HUDEP-2 (cell line): ENCODE data around the gene GMDS.
A peak's percentile ranks its signal among the peaks of the same experiment; 100 is the strongest.

Experiments used
- DNase-seq, 76 experiments: peaks; one replicate each; lab custom pipeline; 2025; ENCODE audit not compliant: unreplicated experiment in 76 of 76; lab: John Stamatoyannopoulos, UW

Gene GMDS

DNA sequence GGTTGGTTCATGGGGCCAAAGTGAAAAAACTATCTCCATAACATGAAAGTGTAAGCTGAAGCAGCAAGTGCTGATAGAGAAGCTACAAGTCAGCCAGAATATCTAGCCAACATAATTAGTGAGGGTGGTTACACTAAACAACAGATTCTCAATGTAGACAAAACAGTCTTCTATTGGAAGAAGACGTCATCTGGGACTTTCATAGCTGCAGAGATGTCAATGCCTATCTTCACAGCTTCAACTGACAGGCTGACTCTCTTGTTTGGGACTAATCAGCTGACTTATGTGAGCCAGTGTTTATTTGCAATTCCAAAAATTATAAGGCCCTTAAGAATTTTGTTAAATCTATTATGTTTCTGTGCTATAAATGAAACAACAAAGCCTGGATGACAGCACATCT lies 63.2 kb downstream of the GMDS start:
- DNase-seq: peak in 8 of 76 experiments; percentile 14 to 40 (median 28)

- peak in 1 of 76 experiments; percentile 64 for DNase-seq
These were observed 63.8 kb downstream of the GMDS start for GRCh38 chr6:2181567-2181966.

GRCh38 chr6:2179950-2180349 lies 65.5 kb downstream of the GMDS start:
- DNase-seq: no peak

DNA sequence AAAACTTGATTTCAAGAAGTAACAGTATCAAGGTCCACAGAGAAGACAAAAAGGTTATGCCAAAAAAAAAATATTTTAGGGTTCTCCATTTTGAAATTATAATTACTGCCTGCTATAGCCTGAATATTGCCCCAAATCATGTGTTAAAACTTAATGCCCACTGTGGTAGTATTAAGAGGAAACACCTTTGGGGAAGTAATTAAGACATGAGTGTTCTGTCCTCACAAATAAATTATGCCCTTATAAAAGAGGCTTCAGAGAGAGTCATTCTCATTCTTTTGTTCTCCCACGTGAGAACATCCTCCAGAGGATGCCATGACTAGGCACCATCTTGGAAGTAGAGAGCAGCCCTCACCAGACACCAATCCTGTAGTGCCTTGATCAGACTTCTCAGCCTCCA lies 66.2 kb downstream of the GMDS start:
- DNase-seq: no peak

- no peak for DNase-seq
These were observed 67.3 kb downstream of the GMDS start for GRCh38 chr6:2178125-2178524.

DNA sequence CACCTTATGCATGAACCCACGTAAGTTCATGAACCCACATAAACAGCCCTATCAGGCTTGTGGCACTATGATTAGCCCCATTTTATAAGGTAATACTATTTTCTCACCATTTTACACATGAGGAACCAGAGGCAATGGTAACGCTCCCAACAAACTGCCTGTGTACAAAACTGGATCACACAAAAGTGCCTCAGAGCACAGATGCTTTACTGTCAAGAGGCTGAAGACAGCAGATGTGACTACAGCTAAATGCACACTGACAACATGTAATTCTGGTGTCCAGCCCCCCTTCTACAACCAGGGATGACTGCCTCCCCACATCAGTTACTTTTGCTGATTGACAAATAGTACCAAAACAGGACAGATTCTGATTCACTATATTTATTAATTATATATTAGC lies 69.6 kb downstream of the GMDS start:
- DNase-seq: no peak

- DNase-seq: no peak
These were observed 72.0 kb downstream of the GMDS start for GRCh38 chr6:2173203-2173961.

GRCh38 chr6:2171728-2172127 lies 73.7 kb downstream of the GMDS start:
- DNase-seq: no peak

GRCh38 chr6:2168480-2168879 lies 76.9 kb downstream of the GMDS start:
- DNase-seq: no peak

GRCh38 chr6:2166717-2167116 lies 78.7 kb downstream of the GMDS start:
- DNase-seq: no peak

GRCh38 chr6:2165286-2165685 lies 80.1 kb downstream of the GMDS start:
- DNase-seq: no peak

- no peak for DNase-seq
These were observed 80.9 kb downstream of the GMDS start for GRCh38 chr6:2164481-2164880.

DNA sequence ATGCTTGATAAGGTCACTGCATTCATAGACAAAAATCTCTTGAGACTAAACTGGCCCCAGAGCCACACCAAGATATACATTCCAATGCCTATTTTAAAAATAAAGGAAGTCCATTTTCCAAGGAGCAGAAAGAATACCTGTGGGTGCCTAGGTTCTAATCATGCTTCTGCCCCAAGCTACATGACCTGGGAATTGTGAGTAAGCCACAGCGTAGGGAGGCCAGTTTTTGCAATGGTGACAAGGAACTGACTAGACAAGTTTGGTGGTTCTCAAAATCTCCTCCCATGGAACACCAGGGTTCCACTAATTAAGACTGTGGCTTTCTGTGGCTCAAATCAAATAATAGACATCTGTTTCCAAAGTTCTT lies 83.3 kb downstream of the GMDS start:
- DNase-seq: no peak

DNA sequence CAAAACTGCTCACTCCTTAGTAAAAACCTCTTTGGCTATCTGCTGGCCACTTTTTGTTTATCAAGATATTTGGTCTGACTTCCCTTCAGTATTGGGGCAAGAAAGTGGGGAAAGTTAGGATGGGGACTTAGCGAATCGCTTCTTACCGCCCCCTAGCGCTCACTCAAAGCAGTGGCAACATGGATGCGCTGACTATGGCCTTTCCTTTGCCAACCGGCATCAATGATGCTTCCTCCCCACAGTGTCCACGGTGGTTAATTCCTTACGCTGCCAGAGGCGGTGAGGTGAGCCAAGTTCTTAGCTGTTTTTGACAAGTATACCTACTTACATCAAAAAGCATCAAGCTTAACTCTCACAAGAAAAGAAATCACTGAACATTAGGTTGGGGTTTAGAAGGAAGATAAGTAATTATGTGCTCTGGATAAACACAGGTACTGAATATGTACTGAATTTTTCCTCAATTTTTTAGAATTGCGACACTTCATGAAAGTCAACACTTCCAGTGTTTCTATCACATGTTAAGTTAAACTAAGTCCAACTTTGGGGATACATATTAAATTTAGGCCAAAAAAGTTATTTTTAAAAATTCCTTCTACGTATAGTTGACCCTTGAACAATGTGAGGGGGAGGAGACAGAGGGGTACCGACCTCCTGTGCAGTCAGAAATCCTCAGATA lies 86.7 kb downstream of the GMDS start:
- DNase-seq: peak in 1 of 76 experiments; percentile 11

DNA sequence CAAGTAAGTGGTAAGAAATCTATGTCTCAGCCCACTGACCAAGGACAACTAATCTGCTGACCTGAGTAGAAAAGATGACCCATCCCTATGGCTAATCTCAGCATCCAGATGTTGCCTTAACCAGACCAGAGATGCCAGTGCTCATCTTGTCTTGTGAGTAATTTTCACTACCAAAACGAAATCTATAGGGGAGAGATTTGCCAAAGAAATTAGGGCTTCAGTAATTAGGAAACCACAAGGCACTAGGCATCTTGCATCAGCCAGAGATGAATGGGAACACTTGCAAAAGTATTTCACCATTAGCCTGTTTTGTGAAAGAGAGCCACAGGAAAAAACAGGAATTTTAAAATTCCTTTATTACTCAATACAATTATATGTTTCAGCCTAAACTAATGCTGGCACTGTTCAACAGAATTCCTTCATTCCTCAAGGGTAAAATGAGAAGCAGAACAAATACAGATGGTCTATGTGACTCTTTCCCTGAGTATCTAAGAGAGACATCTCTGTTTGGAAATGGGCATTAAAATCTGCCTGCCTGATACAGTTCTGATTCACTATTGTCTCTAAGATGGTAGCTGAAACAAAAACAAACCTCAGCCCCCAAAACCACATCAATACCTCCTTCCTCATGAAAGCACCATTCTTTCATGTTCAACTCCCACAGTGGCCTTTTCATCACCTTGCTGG lies 87.8 kb downstream of the GMDS start:
- DNase-seq: peak in 3 of 76 experiments; percentile 20 to 45 (median 29)

DNA sequence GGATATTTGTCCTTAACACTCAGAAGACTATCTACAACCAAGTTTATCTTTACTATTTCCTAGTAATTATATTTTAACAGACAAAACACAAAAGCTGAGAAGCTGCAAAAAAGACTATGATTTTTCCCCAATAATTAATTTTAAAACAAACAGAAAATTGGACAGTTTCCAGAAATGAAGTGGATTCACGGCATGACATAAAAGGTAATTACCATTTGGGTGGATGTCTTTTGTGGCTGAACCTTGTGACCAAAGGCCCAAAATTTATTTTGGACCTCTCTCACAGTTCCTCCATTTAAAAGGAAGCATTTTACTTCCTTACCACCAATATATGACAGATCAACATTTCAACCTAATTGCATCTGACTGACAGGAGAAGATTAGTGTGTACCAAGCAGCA lies 90.2 kb downstream of the GMDS start:
- DNase-seq: no peak

GRCh38 chr6:2149361-2150006 lies 95.9 kb downstream of the GMDS start:
- DNase-seq: no peak

DNA sequence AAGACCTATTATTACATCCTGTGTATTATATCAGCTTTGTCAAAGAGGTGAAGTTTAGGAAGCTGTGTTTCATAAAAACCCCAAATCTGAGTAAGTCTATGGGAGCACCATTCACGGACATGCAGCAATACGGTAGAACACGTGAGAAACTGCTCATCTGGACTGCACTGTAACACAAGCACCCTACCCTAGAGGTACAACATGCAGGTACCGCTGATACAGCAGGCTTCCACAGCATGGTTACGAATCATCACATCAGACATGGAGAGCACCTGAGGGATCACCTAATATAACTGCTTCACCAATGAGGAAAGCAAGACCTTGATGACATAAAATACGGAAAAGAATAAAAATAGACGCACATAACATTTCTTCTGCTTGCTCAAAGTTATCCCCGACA lies 96.7 kb downstream of the GMDS start:
- no peak for DNase-seq

- no peak for DNase-seq
These were observed 97.5 kb downstream of the GMDS start for GRCh38 chr6:2147766-2148448.

DNA sequence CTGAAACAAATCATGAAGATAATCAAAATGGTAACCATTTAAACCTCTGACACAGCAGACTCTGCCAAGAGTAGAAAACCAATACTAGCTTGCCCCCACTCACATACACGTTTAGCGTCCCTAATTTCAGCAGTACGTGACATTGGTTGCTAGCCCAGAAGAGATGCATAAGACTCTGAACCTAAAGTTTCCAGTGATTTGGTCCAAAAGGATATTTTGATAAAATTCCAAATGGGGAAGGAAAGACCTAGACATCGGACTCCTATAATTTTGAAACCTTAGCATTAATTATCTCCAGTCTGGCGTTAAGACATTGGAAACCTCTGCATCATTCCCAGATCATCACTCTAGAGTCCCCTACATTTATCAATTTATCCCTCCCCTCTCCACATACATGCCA lies 98.1 kb downstream of the GMDS start:
- DNase-seq: no peak

DNA sequence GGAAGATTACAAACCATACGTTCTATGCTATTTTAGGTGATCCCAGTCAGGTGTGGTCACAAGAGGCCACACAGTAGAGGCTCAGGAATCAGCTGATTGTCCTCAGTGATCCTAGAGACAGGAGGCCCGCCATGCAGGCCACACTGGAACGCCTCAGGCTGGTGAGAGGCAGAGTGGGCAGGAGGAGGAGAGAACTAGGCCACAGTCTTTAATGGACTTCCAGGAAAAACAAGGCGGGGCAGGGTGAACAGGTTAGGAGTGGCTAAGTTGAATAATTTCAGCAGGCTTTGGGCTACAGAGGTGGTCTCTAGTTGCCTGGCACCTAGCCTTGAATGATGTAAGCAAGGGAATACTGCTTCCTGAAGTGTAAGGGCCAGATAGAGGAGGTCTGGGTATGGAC lies 101.2 kb downstream of the GMDS start:
- no peak for DNase-seq
